ENCODE measurements around the gene ANK3.

GRCh38 chr10:60270426-60270825 lies 119.2 kb downstream of the ANK3 start:
- no peak for TF ChIP-seq POLR2AphosphoS5 (IDR thresholded peaks at IDR 0.05; ENCODE audit: low read depth, low read length)
- TF ChIP-seq REST (IDR thresholded peaks at IDR 0.05; ENCODE audit: insufficient read depth in 1 of 2, low read depth in 2 of 2, low read length in 2 of 2): no peak
- TF ChIP-seq TAF1 (IDR thresholded peaks at IDR 0.05; ENCODE audit: borderline replicate concordance, insufficient read depth, low read length): no peak
- no peak for TF ChIP-seq SIN3A (IDR thresholded peaks at IDR 0.05; ENCODE audit: borderline replicate concordance, insufficient read depth, low read length)
